Keratinocyte (primary cell): Measurements from ENCODE around the gene EIF4ENIF1.

ENCODE experiments used
- CTCF ChIP-seq, 3 experiments: IDR thresholded peaks in 1 of 3; conservative IDR thresholded peaks in 1 of 3; optimal IDR thresholded peaks in 1 of 3; 2 replicates in 2 of 3; 3 replicates in 1 of 3; pipeline versions ENCODE3 to v1.5.1; 2011; ENCODE audit warnings: low read length in 3 of 3, mild to moderate bottlenecking in 3 of 3, moderate library complexity in 2 of 3, control low read depth in 1 of 3, inconsistent platforms in 1 of 3; ENCODE audit not compliant: insufficient read depth in 2 of 3; ENCODE audit errors: extremely low read depth in 1 of 3
- EZH2 ChIP-seq: IDR thresholded peaks from one replicate; pipeline ENCODE4 v1.6.1; 2012; ENCODE audit warnings: inconsistent platforms, mild to moderate bottlenecking, low read length, moderate library complexity

GRCh38 chr22:31530823-31531195 lies 41.2 kb upstream of the EIF4ENIF1 start:
- TF ChIP-seq CTCF (optimal IDR thresholded peaks at IDR 0.05 in 1 of 3, IDR thresholded peaks at IDR 0.05 in 1 of 3, conservative IDR thresholded peaks at IDR 0.05 in 1 of 3; ENCODE audit: extremely low read depth in 1 of 3, insufficient read depth in 2 of 3, low read length in 3 of 3) (no peak), EZH2 (no peak)
